DOHH2 (cell line): Measurements from ENCODE around the gene RBL2.

Experiments used
- H3F3A ChIP-seq: fragments of 200-600 bp; sonication (generic), shearing (Covaris generic); 2 replicates; pipeline ENCODE4 v1.6.0; 2016; ENCODE audit warnings: antibody characterized with exemption, mild to moderate bottlenecking; ENCODE audit not compliant: control insufficient read depth, insufficient read depth
- H3K27ac ChIP-seq: fragments of 200-600 bp; sonication (generic); 2 replicates; pipeline ENCODE4 v1.5.1; 2014; ENCODE audit warnings: low read depth, mild to moderate bottlenecking, low read length, moderate library complexity
- H3K27me3 ChIP-seq: fragments of 200-600 bp; sonication (generic); 2 replicates; pipeline ENCODE4 v1.6.1; 2014; ENCODE audit warnings: mild to moderate bottlenecking, low read length, mixed read lengths; ENCODE audit not compliant: control insufficient read depth
- H3K36me3 ChIP-seq: fragments of 200-600 bp; sonication (generic); 2 replicates; pipeline ENCODE4 v1.6.1; 2014; ENCODE audit warnings: mild to moderate bottlenecking, low read length, moderate library complexity, mixed read lengths; ENCODE audit not compliant: control insufficient read depth
- H3K4me1 ChIP-seq: fragments of 200-600 bp; sonication (generic); 2 replicates; pipeline ENCODE4 v1.6.1; 2014; ENCODE audit warnings: mild to moderate bottlenecking, low read length, mixed read lengths; ENCODE audit not compliant: control insufficient read depth
- H3K4me2 ChIP-seq: fragments of 200-600 bp; sonication (generic); 2 replicates; pipeline ENCODE4 v1.6.0; 2014; ENCODE audit warnings: mild to moderate bottlenecking, low read length, moderate library complexity
- H3K4me3 ChIP-seq: fragments of 200-600 bp; sonication (generic); 2 replicates; pipeline ENCODE4 v1.5.1; 2014; ENCODE audit warnings: mild to moderate bottlenecking, low read length, mixed read lengths
- H3K79me2 ChIP-seq: fragments of 200-600 bp; sonication (generic); 2 replicates; pipeline ENCODE4 v1.6.1; 2014; ENCODE audit warnings: mild to moderate bottlenecking, low read length, mixed read lengths; ENCODE audit not compliant: control insufficient read depth
- H3K9me2 ChIP-seq: fragments of 200-600 bp; sonication (generic); replicated peaks from 2 replicates; pipeline ENCODE4 v1.6.1; 2014; ENCODE audit warnings: mild to moderate bottlenecking, low read length, mixed read lengths; ENCODE audit not compliant: control insufficient read depth
- H3K9me3 ChIP-seq: fragments of 200-600 bp; sonication (generic); 2 replicates; pipeline ENCODE4 v1.6.1; 2014; ENCODE audit warnings: antibody characterized with exemption, low read length, mixed read lengths; ENCODE audit not compliant: control insufficient read depth, insufficient read depth
- H4K20me1 ChIP-seq: fragments of 200-600 bp; sonication (generic); 2 replicates; pipeline ENCODE4 v1.6.0; 2014; ENCODE audit warnings: low read depth, mild to moderate bottlenecking, antibody characterized with exemption, low read length, moderate library complexity; ENCODE audit not compliant: control insufficient read depth, insufficient read depth
- CTCF ChIP-seq: fragments of 200-600 bp; sonication (generic); IDR thresholded peaks from one replicate; pipeline ENCODE4 v1.5.1; 2014; ENCODE audit warnings: antibody characterized with exemption, mild to moderate bottlenecking, low read depth, low read length; ENCODE audit not compliant: poor library complexity, severe bottlenecking
- EZH2phosphoT487 ChIP-seq: fragments of 200-600 bp; sonication (generic); IDR thresholded peaks from 2 replicates; pipeline ENCODE4 v1.6.1; 2017; ENCODE audit warnings: borderline replicate concordance, mild to moderate bottlenecking, antibody characterized with exemption, low read length, moderate library complexity, mixed read lengths

RBL2 gene

GRCh38 chr16:53523971-53524548, 89.8 kb downstream of the RBL2 start:
- Histone ChIP-seq H3K27me3 (peaks cover 21% of the 10 kb centered on the region), H3K4me3 (no peak overlapping the region), H3K9me3 (no peaks in the 10 kb centered on the region), H3K4me2 (no peak overlapping the region), H3K4me1 (peaks cover 11% of the 10 kb centered on the region), H3K79me2 (no peaks in the 10 kb centered on the region), H3K27ac (no peak overlapping the region), H3F3A (no peaks in the 10 kb centered on the region), H4K20me1 (0 out of 2 replicates have a peak, but pooled peaks cover 3% of the 10 kb centered on the region), H3K9me2 (no peaks in the 10 kb centered on the region), H3K36me3 (no peaks in the 10 kb centered on the region)
- no peak for TF ChIP-seq CTCF
- TF ChIP-seq EZH2phosphoT487: no peak

- Histone ChIP-seq H3F3A (no peaks in the 10 kb centered on the region), H3K9me2 (no peaks in the 10 kb centered on the region), H3K4me3 (no peak overlapping the region), H3K4me1 (no peaks in the 10 kb centered on the region), H3K79me2 (no peaks in the 10 kb centered on the region), H3K27ac (no peak overlapping the region), H4K20me1 (no peaks in the 10 kb centered on the region), H3K9me3 (no peaks in the 10 kb centered on the region), H3K27me3 (peaks cover 9% of the 10 kb centered on the region), H3K4me2 (no peak overlapping the region), H3K36me3 (no peaks in the 10 kb centered on the region)
- TF ChIP-seq CTCF (no peak), EZH2phosphoT487 (no peak)
Measured at GRCh38 chr16:53528797-53529196, 94.5 kb downstream of the RBL2 start.

- Histone ChIP-seq H3K36me3 (no peaks in the 10 kb centered on the region), H3K27ac (no peak overlapping the region), H3K79me2 (no peaks in the 10 kb centered on the region), H3K4me3 (no peak overlapping the region), H3K4me1 (no peaks in the 10 kb centered on the region), H3K4me2 (no peak overlapping the region), H4K20me1 (no peaks in the 10 kb centered on the region), H3F3A (no peaks in the 10 kb centered on the region), H3K27me3 (peaks cover 9% of the 10 kb centered on the region), H3K9me2 (no peaks in the 10 kb centered on the region), H3K9me3 (no peaks in the 10 kb centered on the region)
- TF ChIP-seq CTCF: no peak
Measured at GRCh38 chr16:53529513-53529912, 95.2 kb downstream of the RBL2 start.
